HepG2 (cell line): ENCODE results near the gene SASH1. TPM values are rescaled to one million over a fixed set of nuclear protein-coding genes. Genes with fewer than 3 reads are reported as not detected.

Experiments used
- ATAC-seq: fragments of 200-7000 bp; cut with Tn5 transposase; 3 replicates; pipeline ENCODE4 v1.9.1; 2020; ENCODE audit warnings: mild to moderate bottlenecking, moderate library complexity
- BruUV-seq: library from RNA; stranded (reverse); fragments of 400-500 nt; replicated peaks from 2 replicates; lab custom pipeline; 2021; lab: Mats Ljungman, UMichigan
- CTCF ChIA-PET: fragments of 300-600 bp; formaldehyde crosslinking; extraction: SDS; loops from one replicate; lab custom pipeline; 2021; ENCODE audit warnings: low total read pairs, inconsistent platforms, low intra/inter-chr PET ratio; lab: Yijun Ruan, JAX
- POLR2A ChIA-PET: fragments of 350-600 bp; sonication (Branson Sonifier 250); formaldehyde crosslinking; loops from one replicate; lab custom pipeline; 2020; ENCODE audit warnings: antibody characterized with exemption, inconsistent platforms; lab: Yijun Ruan, JAX
- DNase-seq: peaks from one replicate; pipeline ENCODE4 v3.0.0-alpha.2; 2015; ENCODE audit warnings: low spot score
- FAIRE-seq: peaks from 3 replicates; lab custom pipeline; 2011; peaks lifted over from hg19 to GRCh38; lab: Jason Lieb, UNC
- H2AFZ ChIP-seq: one replicate; pipeline ENCODE4 v1.6.1; 2011; ENCODE audit warnings: low read length, inconsistent platforms
- H3K27ac ChIP-seq: fragments of 300-600 bp; 3 replicates; pipeline ENCODE4 v1.8.0; 2011; ENCODE audit warnings: mixed run types, mild to moderate bottlenecking, mixed read lengths, low read length, inconsistent platforms; ENCODE audit not compliant: insufficient read depth; ENCODE audit errors: extremely low read length
- H3K27me3 ChIP-seq, 2 experiments: fragments of 200-600 bp in 1 of 2; 2 replicates in 1 of 2; 3 replicates in 1 of 2; pipeline versions ENCODE4 v1.6.0 to v1.8.0; 2011; ENCODE audit warnings: low read length in 2 of 2, mild to moderate bottlenecking in 2 of 2, moderate library complexity in 2 of 2, inconsistent platforms in 1 of 2; ENCODE audit not compliant: insufficient read depth in 2 of 2, control insufficient read depth in 1 of 2
- H3K36me3 ChIP-seq, 2 experiments: fragments of 200-600 bp in 1 of 2; replicated peaks in 1 of 2; 2 replicates in 1 of 2; 3 replicates in 1 of 2; pipeline versions ENCODE4 v1.5.1 to v1.8.0; 2011; ENCODE audit warnings: low read length in 2 of 2, inconsistent platforms in 1 of 2; ENCODE audit not compliant: insufficient read depth in 2 of 2, control insufficient read depth in 1 of 2
- H3K4me1 ChIP-seq: 2 replicates; pipeline ENCODE4 v1.5.1; 2012; ENCODE audit warnings: low read length, inconsistent platforms; ENCODE audit not compliant: insufficient read depth
- H3K4me2 ChIP-seq: 2 replicates; pipeline ENCODE4 v1.6.0; 2011; ENCODE audit warnings: low read depth, low read length, inconsistent platforms
- H3K4me3 ChIP-seq, 3 experiments: fragments of 200-600 bp in 1 of 3; sonication (generic), shearing (Covaris generic) in 1 of 3; replicated peaks in 1 of 3; 2 replicates each; pipeline ENCODE4 v1.5.1; 2011 to 2016; ENCODE audit warnings: low read length in 3 of 3, inconsistent platforms in 2 of 3, low read depth in 2 of 3, mild to moderate bottlenecking in 2 of 3, control low read depth in 1 of 3, mixed read lengths in 1 of 3; ENCODE audit not compliant: insufficient read depth in 1 of 3
- H3K79me2 ChIP-seq: one replicate; pipeline ENCODE4 v1.6.1; 2011; ENCODE audit warnings: low read length, inconsistent platforms; ENCODE audit not compliant: insufficient read depth
- H3K9ac ChIP-seq: 2 replicates; pipeline ENCODE4 v1.6.0; 2011; ENCODE audit warnings: mild to moderate bottlenecking, low read depth, low read length, inconsistent platforms; ENCODE audit not compliant: insufficient read depth
- H3K9me3 ChIP-seq: 2 replicates; pipeline ENCODE4 v1.5.1; 2012; ENCODE audit warnings: mild to moderate bottlenecking, low read length
- H4K20me1 ChIP-seq: 2 replicates; pipeline ENCODE4 v1.6.0; 2011; ENCODE audit warnings: inconsistent platforms, mild to moderate bottlenecking, low read length, moderate library complexity; ENCODE audit not compliant: insufficient read depth
- EP300 ChIP-seq, 3 experiments: sonication (generic) in 1 of 3; formaldehyde crosslinking in 1 of 3; IDR thresholded peaks; 2 replicates each; pipeline versions ENCODE4 v1.5.1 to v1.6.1; 2011 to 2020; ENCODE audit warnings: low read depth in 2 of 3, low read length in 2 of 3, borderline replicate concordance in 1 of 3, improper control_type of control experiment in 1 of 3, mild to moderate bottlenecking in 1 of 3, missing genetic modification reagents in 1 of 3, moderate library complexity in 1 of 3
- HHEX ChIP-seq: IDR thresholded peaks from 2 replicates; pipeline ENCODE4 v1.6.1; 2016; ENCODE audit warnings: control low read depth
- HOXA3 ChIP-seq: sonication (generic); formaldehyde crosslinking; IDR thresholded peaks from 2 replicates; pipeline ENCODE4 v1.5.0; 2020; ENCODE audit warnings: missing genetic modification reagents
- ISX ChIP-seq: sonication (generic); formaldehyde crosslinking; conservative IDR thresholded peaks from 2 replicates; pipeline ENCODE4 v1.5.0; 2020; ENCODE audit warnings: missing genetic modification reagents
- MAFF ChIP-seq: IDR thresholded peaks from 2 replicates; pipeline ENCODE4 v1.6.1; 2011; ENCODE audit warnings: low read depth, low read length, improper control_type of control experiment
- MAFK ChIP-seq, 2 experiments: IDR thresholded peaks in 1 of 2; conservative IDR thresholded peaks in 1 of 2; 2 replicates each; pipeline ENCODE4 v1.6.1; 2011; ENCODE audit warnings: improper control_type of control experiment in 2 of 2, low read length in 2 of 2
- NR3C1 ChIP-seq: sonication (generic); formaldehyde crosslinking; IDR thresholded peaks from 2 replicates; pipeline ENCODE4 v1.4.0; 2020; ENCODE audit warnings: missing genetic modification reagents
- ONECUT2 ChIP-seq: sonication (generic); formaldehyde crosslinking; IDR thresholded peaks from 2 replicates; pipeline ENCODE4 v1.4.0; 2020; ENCODE audit warnings: missing genetic modification reagents
- SATB2 ChIP-seq: sonication (generic); formaldehyde crosslinking; IDR thresholded peaks from 2 replicates; pipeline ENCODE4 v1.5.0; 2020; ENCODE audit warnings: missing genetic modification reagents
- SP5 ChIP-seq: IDR thresholded peaks from 2 replicates; pipeline ENCODE4 v1.6.1; 2016; ENCODE audit warnings: low read depth, borderline replicate concordance
- ZNF670 ChIP-seq: sonication (generic); formaldehyde crosslinking; IDR thresholded peaks from 2 replicates; pipeline ENCODE4 v1.8.0; 2022; ENCODE audit warnings: mild to moderate bottlenecking, missing genetic modification reagents, borderline replicate concordance
- WGBS: methylation state at CpG from one replicate; pipeline ENCODE4 v1.1.6; 2017; ENCODE audit warnings: low lambda C conversion rate; 5-methylcytosine and 5-hydroxymethylcytosine counted together
- in situ Hi-C: cut with HindIII; loops from 2 replicates; pipeline ENCODE4 v1.10.0; 2017; ENCODE audit warnings: low pct_unique_long_range_greater_than_20kb; ENCODE audit not compliant: extremely low pct_ligation_motif_present
- intact Hi-C: fragments of 100-400 bp; cut with micrococcal nuclease; formaldehyde crosslinking; loops from one replicate; pipeline ENCODE4 v1.10.0; 2022; ENCODE audit not compliant: unreplicated experiment
- polyA plus RNA-seq, 8 experiments: library from polyadenylated mRNA; depleted of rRNA in 3 of 8; stranded (reverse) in 7 of 8; unstranded in 1 of 8; fragments of >200 nt; fragmentation: Illumina TruSeq in 4 of 8; extraction: Trizol in 4 of 8; gene quantifications; 2 replicates each; pipeline versions ENCODE4 v1.2.1 to v1.2.3, GENCODE V29; 2011 to 2016; ENCODE audit warnings: low read depth in 4 of 8, missing spikeins in 1 of 8, mixed read lengths in 1 of 8; ENCODE audit not compliant: insufficient read depth in 1 of 8
- total RNA-seq, 5 experiments: library from RNA; depleted of rRNA; stranded (reverse); fragments of >200 nt; fragmentation: Illumina TruSeq; extraction: Trizol; gene quantifications; 2 replicates each; pipeline ENCODE4 v1.2.3, GENCODE V29; 2016; ENCODE audit warnings: low read depth in 1 of 5
- TF ChIP-seq, protein P1 (sequence below): IDR thresholded peaks from 2 replicates; pipeline ENCODE4 v1.6.1; 2018; ENCODE audit warnings: missing genetic modification reagents

Gene SASH1
- total and polyA plus RNA-seq, 2 of the 13 experiments (the other 11 are each of a cell fraction or from before 2014, with no cell fraction given) = 7.5 to 8.2 TPM

DNA sequence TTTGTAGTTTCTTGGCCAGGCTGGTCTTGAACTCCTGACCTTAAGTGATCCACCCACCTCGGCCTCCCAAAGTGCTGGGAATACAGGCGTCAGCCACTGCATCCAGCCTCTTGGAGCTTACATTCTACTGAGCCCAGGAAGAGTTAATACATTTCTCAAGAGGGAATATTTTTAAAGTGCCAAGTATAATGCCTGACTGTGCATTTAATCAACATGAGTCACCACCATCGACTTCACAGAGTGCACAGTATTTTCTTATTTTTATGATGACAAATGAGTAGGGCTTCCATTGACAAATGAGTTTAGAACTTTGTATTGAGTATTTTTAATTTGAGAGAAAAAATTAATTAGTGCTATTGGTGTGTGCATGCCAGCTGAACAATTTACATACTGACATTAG is 72.2 kb downstream of the SASH1 start:
- H3K4me3 ChIP-seq = no peak overlapping the region
- in situ Hi-C loops (no loop called here), intact Hi-C loops (no loop called here)
- TF ChIP-seq HHEX (CRISPR knock-in tag) (no peak), SATB2 (no peak), NR3C1 (no peak), SP5 (no peak), MAFK (conservative IDR thresholded peaks at IDR 0.05 in 1 of 2, IDR thresholded peaks at IDR 0.05 in 1 of 2; ENCODE audit: low read length in 2 of 2) (peak; percentile 56 to 66), MAFF (peak; percentile 53), ONECUT2 (CRISPR knock-in tag) (no peak), HOXA3 (CRISPR knock-in tag) (no peak), ISX (no peak), ZNF670 (CRISPR knock-in tag) (no peak), EP300 (IDR thresholded peaks at IDR 0.05; ENCODE audit: low read depth in 2 of 2, low read length in 2 of 2) (no peak), EP300 (CRISPR knock-in tag; IDR thresholded peaks at IDR 0.05; ENCODE audit: borderline replicate concordance) (no peak)
- TF ChIP-seq, protein P1, sequence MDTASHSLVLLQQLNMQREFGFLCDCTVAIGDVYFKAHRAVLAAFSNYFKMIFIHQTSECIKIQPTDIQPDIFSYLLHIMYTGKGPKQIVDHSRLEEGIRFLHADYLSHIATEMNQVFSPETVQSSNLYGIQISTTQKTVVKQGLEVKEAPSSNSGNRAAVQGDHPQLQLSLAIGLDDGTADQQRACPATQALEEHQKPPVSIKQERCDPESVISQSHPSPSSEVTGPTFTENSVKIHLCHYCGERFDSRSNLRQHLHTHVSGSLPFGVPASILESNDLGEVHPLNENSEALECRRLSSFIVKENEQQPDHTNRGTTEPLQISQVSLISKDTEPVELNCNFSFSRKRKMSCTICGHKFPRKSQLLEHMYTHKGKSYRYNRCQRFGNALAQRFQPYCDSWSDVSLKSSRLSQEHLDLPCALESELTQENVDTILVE = no peak
- H3K4me1 ChIP-seq = no peaks in the 10 kb centered on the region
- ATAC-seq (no peak), DNase-seq (no peak), FAIRE-seq (no peak)
- no peak overlapping the region for H3K27ac ChIP-seq
- H2AFZ ChIP-seq = no peak overlapping the region
- no peaks in the 10 kb centered on the region for H3K9me3 ChIP-seq
- no peaks in the 10 kb centered on the region for H3K79me2 ChIP-seq
- no peak overlapping the region for H3K9ac ChIP-seq
- ChIA-PET POLR2A (no interaction called here), CTCF (no interaction called here)
- no peaks in the 10 kb centered on the region for H4K20me1 ChIP-seq
- WGBS = 91% methylated on average over 3 of the region's 3 CpGs
- no peaks in the 10 kb centered on the region for H3K36me3 ChIP-seq
- no TSS peak for BruUV-seq
- no peak overlapping the region for H3K4me2 ChIP-seq
- no peaks in the 10 kb centered on the region for H3K27me3 ChIP-seq
